Suprapubic skin (tissue), 4 donors: Measurements from ENCODE around the gene PDPR. TPM values are rescaled to one million over a fixed set of nuclear protein-coding genes. Genes with fewer than 3 reads are reported as not detected.
"Not testable (repeated sequence)": the region's sequence is repeated elsewhere in the genome, so short reads cannot be mapped to it uniquely, and the experiment has no call there.

ENCODE experiments used
- DNase-seq, 2 donors: peaks; one replicate each; pipeline ENCODE4 v3.0.0-alpha.2; 2019; ENCODE audit warnings: low spot score in 2 of 2
- H3K27ac ChIP-seq: fragments of 200-600 bp; sonication (generic); one replicate; pipeline ENCODE4 v1.5.1; 2019
- H3K27me3 ChIP-seq: fragments of 200-600 bp; sonication (generic); one replicate; pipeline ENCODE4 v1.5.1; 2019
- H3K36me3 ChIP-seq: fragments of 200-600 bp; sonication (generic); one replicate; pipeline ENCODE4 v1.5.1; 2019
- H3K4me1 ChIP-seq: fragments of 200-600 bp; sonication (generic); one replicate; pipeline ENCODE4 v1.5.1; 2019
- H3K4me3 ChIP-seq: fragments of 200-600 bp; sonication (generic); one replicate; pipeline ENCODE4 v1.5.1; 2019; ENCODE audit warnings: mild to moderate bottlenecking
- H3K9me3 ChIP-seq: fragments of 200-600 bp; sonication (generic); one replicate; pipeline ENCODE4 v1.5.1; 2019
- CTCF ChIP-seq, 2 donors: fragments of 200-600 bp in 1 of 2; fragments of 450-650 bp in 1 of 2; sonication (generic) in 1 of 2; IDR thresholded peaks; one replicate each; pipeline ENCODE4 v1.5.1; 2016 to 2019; ENCODE audit warnings: antibody characterized with exemption in 2 of 2, mild to moderate bottlenecking in 1 of 2, moderate library complexity in 1 of 2
- EP300 ChIP-seq: sonication (generic); formaldehyde crosslinking; IDR thresholded peaks from one replicate; pipeline ENCODE4 v1.6.1; 2017; ENCODE audit warnings: antibody characterized with exemption
- POLR2A ChIP-seq, 2 donors: fragments of 450-650 bp; IDR thresholded peaks; one replicate each; pipeline ENCODE4 v1.6.1; 2017; ENCODE audit warnings: antibody characterized with exemption in 2 of 2, mild to moderate bottlenecking in 2 of 2, moderate library complexity in 2 of 2
- POLR2AphosphoS5 ChIP-seq, 3 donors: sonication (generic); formaldehyde crosslinking; IDR thresholded peaks; one replicate each; pipeline ENCODE4 v1.6.1; 2017; ENCODE audit warnings: antibody characterized with exemption in 3 of 3
- WGBS: methylation state at CpG from one replicate; pipeline ENCODE4 v1.1.5; 2018; 5-methylcytosine and 5-hydroxymethylcytosine counted together
- total RNA-seq, 4 donors: library from RNA; depleted of rRNA; stranded (reverse); fragments of >200 nt; gene quantifications; one replicate each; pipeline ENCODE4 v1.1.0, GENCODE V29; 2016

The PDPR gene
- total RNA-seq, 4 donors from 2014 or later: 16.7 to 38.8 (median 33.6) TPM

DNA sequence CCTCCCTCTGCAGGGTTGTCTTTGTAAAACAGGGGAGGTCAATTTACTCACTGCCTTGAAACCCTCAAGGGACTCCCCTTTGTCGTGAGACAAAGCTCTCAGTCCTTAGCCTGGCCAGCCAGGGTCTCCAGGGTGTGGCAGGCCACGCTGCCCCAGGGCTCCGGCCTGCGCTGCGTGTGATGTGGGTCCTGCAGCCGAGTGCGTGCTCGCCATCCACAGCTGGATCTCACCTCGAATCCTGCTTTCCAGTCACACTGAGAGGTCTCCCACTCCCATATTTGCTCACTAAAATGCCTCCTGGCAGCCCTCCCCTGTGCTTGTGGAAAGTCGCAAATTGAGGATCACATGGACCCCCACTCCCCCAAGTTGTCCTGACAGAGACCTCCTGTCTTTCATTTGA, 49.5 kb downstream of the PDPR start:
- no peak overlapping the region for H3K27ac ChIP-seq
- H3K9me3 ChIP-seq: no peaks in the 10 kb centered on the region
- no peaks in the 10 kb centered on the region for H3K27me3 ChIP-seq
- DNase-seq: peak; percentile 54 to 72
- WGBS: 82% methylated on average over 10 of the region's 10 CpGs
- TF ChIP-seq EP300 (no peak), POLR2A (IDR thresholded peaks at IDR 0.05) (no peak), CTCF (IDR thresholded peaks at IDR 0.05) (no peak), POLR2AphosphoS5 (IDR thresholded peaks at IDR 0.05) (no peak)
- no peak overlapping the region for H3K4me3 ChIP-seq
- no peaks in the 10 kb centered on the region for H3K4me1 ChIP-seq
- peaks cover 41% of the 10 kb centered on the region for H3K36me3 ChIP-seq

DNA sequence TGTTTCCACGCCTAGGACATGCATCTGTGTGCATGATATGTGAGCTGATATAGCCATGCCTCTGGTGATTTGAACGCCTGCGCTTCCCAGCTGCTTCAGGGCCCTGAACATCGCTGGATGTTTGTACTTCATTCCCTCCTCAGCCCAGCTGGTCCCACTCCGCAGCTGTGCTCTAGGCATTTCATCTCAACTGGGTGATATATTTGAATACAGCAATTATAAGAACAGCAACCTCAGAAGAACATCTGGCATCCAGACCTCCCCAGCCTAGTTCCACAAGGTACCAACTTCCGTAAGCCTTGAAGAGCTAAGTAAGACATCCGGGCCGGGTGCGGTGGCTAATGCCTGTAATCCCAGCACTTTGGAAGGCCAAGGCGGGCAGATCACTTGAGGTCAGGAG, 52.6 kb downstream of the PDPR start:
- WGBS: no CpG with 5 or more reads among the region's 10 CpGs
- H3K27me3 ChIP-seq: not testable (repeated sequence)
- peaks cover 10% of the 10 kb centered on the region for H3K36me3 ChIP-seq

GRCh38 chr16:70173212-70173837, 59.2 kb downstream of the PDPR start, which contains the start of gene CLEC18C:
TSS of gene CLEC18C (plus strand) at chr16:70173787. CDS start at chr16:70174279, 492 bp downstream.
- H3K27me3 ChIP-seq, H3K36me3 ChIP-seq, H3K4me3 ChIP-seq, H3K9me3 ChIP-seq, H3K27ac ChIP-seq, DNase-seq, H3K4me1 ChIP-seq: not testable (repeated sequence)
- no CpG with 5 or more reads among the region's 21 CpGs for WGBS

More for the DNA sequence above, 52.6 kb downstream of the PDPR start:
- DNase-seq: peak; percentile 46 to 76
- H3K9me3 ChIP-seq, H3K4me3 ChIP-seq, H3K27ac ChIP-seq, H3K4me1 ChIP-seq: not testable (repeated sequence)

- H3K9me3 ChIP-seq, DNase-seq, H3K27me3 ChIP-seq, H3K36me3 ChIP-seq, H3K27ac ChIP-seq, H3K4me1 ChIP-seq, H3K4me3 ChIP-seq: not testable (repeated sequence)
- WGBS: no CpG with 5 or more reads among the region's 15 CpGs
Observed at GRCh38 chr16:70173916-70174315, 59.8 kb downstream of the PDPR start.

DNA sequence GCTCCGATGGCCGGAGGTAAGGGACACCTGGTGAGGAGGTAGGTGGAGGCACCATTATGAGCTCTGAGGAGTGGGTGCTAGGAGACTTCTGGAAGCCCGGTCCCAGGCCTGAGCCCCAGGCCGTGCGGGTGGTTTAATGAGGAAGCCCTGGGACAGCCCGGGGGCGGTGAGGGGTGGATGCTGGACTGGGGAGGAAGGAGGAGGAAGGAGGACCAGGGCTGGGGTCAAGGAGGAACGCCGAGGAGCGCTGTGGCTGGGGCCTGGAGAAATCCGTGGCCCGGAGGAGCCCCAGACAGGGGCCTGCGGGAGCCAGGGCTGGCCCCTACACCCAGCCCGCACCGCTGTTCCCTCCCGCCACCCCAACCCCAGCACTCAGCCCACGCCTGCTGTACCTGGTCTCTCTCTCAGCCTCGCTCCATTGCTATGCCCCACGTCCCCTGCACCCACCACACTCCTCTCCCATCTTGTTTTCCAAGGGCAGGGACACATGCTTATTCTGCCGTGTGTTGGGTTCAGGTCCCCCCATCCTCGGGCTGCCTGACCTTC, 60.3 kb downstream of the PDPR start:
- H3K36me3 ChIP-seq, H3K27ac ChIP-seq, H3K4me1 ChIP-seq, H3K4me3 ChIP-seq, DNase-seq, H3K9me3 ChIP-seq, H3K27me3 ChIP-seq: not testable (repeated sequence)
- WGBS: 79% methylated on average over 8 of the region's 21 CpGs

DNA sequence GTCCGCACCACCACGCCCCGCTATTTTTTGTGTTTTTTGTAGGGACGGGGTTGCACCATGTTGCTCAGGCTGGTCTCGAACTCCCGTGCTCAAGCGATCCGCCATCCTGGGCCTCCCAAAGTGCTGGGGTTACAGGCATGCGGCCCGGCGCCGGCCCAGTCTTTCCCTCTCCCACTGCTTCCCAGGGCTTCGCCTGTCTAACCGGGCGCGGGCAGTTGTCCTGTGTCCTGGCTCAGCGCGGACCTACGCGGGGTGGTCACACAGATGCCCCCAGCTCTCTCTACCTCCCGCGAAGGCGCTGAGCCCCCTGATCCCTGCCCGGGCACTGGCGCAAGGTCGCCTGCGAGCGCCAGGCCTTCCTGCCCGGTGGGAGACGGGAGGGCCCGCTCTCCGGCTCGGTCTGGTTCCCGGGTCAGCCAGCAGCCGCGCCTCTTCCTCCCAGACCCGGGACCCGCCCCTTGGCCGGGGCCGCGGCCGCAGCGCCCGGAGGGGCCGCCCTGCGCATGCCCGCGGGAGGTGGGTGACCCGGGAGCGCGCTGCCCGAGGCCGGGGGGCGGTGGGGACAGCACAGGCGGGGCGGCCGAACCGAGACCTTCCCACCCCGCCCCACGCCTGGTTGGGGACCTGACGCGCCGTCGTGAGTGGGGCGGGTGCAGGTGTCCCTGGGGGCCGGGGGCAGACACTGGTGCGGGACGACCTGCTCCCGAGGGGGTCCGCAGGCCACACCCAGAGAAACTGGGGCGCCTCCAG, 73.9 kb downstream of the PDPR start:
- not testable (repeated sequence) for H3K27me3 ChIP-seq, H3K36me3 ChIP-seq, H3K9me3 ChIP-seq, H3K4me1 ChIP-seq
- peak overlapping the region; percentile 64 for H3K27ac ChIP-seq
- peak in 1 of 2 donors; percentile 38 for DNase-seq
- peak overlapping the region; percentile 54 for H3K4me3 ChIP-seq
- WGBS: no CpG with 5 or more reads among the region's 71 CpGs

DNA sequence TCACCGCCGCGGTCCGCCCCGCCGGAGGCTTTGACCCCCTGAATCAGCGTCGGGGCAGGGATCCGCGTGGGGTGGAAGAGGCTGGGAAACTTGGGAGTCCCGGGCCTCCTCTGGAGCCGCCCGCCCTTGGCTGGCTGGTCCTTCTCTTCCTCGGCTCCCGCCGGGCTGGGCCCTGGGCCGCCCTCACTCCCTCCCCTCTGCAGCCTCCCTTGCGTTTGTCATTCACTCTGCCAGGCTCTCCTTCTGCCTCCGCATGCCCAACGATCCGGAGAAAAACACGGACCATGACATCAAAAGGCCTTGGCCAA, 74.4 kb downstream of the PDPR start:
- not testable (repeated sequence) for H3K4me1 ChIP-seq, H3K27me3 ChIP-seq, H3K36me3 ChIP-seq, H3K9me3 ChIP-seq
- peak overlapping the region; percentile 54 for H3K4me3 ChIP-seq
- peak overlapping the region; percentile 64 for H3K27ac ChIP-seq
- DNase-seq: peak in 1 of 2 donors; percentile 19
- no CpG with 5 or more reads among the region's 22 CpGs for WGBS

DNA sequence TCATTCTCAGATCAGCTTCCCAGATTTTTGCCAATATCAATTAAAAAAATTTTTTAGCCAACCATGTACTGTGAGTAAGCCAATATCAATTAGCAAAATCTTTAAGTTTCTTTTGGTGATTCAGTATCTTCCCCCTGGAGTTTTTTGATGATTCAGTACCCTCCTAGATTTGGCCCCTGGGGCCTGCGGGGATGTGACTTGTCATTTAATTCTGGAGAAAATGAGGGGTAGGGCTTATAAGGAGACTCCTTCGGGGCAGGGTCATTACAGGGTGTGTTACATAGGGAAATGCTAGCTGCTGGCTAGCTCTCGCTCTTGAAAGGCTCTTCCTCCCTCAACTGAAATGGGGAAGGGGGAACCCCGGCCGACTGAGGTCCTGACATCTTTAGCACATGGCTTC, 76.4 kb downstream of the PDPR start:
- not testable (repeated sequence) for H3K4me3 ChIP-seq, H3K9me3 ChIP-seq, H3K27ac ChIP-seq, H3K27me3 ChIP-seq, H3K4me1 ChIP-seq, DNase-seq, H3K36me3 ChIP-seq
- WGBS: no CpG with 5 or more reads among the region's 5 CpGs

GRCh38 chr16:70196683-70197300, 82.7 kb downstream of the PDPR start:
- H3K27ac ChIP-seq, H3K27me3 ChIP-seq, H3K4me1 ChIP-seq, H3K9me3 ChIP-seq, H3K36me3 ChIP-seq, DNase-seq, H3K4me3 ChIP-seq: not testable (repeated sequence)
- 47% methylated on average over 3 of the region's 12 CpGs for WGBS

- not testable (repeated sequence) for H3K4me3 ChIP-seq, H3K27me3 ChIP-seq, H3K9me3 ChIP-seq, DNase-seq, H3K27ac ChIP-seq, H3K36me3 ChIP-seq, H3K4me1 ChIP-seq
- WGBS: 76% methylated on average over 4 of the region's 7 CpGs
Observed at GRCh38 chr16:70197611-70198010, 83.5 kb downstream of the PDPR start.

DNA sequence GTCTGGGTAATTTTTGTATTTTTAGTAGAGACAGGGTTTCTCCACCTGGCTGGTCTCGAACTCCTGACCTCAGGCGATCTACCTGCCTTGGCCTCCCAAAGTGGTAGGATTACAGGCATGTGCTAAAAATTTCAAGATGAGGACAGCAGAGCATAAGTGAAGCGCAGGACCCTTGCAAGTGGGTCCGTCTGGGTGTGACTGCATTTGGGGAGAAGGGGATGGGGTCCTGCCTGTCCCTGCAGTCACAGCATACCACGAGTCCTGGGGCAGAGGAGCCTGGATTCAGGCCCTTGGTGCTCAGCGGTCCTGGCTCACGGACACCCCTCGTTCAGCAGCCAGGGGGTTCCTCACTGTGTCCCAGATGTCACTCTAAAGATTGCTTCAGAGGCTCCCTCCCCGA, 84.1 kb downstream of the PDPR start:
- H3K36me3 ChIP-seq, H3K4me1 ChIP-seq, H3K27ac ChIP-seq, H3K9me3 ChIP-seq, H3K27me3 ChIP-seq, H3K4me3 ChIP-seq, DNase-seq: not testable (repeated sequence)
- WGBS: 81% methylated on average over 8 of the region's 9 CpGs

- H3K36me3 ChIP-seq, H3K9me3 ChIP-seq, H3K27me3 ChIP-seq, H3K27ac ChIP-seq, H3K4me1 ChIP-seq, DNase-seq, H3K4me3 ChIP-seq: not testable (repeated sequence)
- WGBS: 50% methylated on average over 3 of the region's 3 CpGs
Observed at GRCh38 chr16:70198666-70199065, 84.5 kb downstream of the PDPR start.
